GM23248 (cell line): ENCODE results near the gene HACL1. TPM values are rescaled to one million over a fixed set of nuclear protein-coding genes. Genes with fewer than 3 reads are reported as not detected.

Experiments used
- DNase-seq: peaks from one replicate; pipeline ENCODE4 v3.0.0-alpha.2; 2015
- H2AFZ ChIP-seq: fragments of 200-600 bp; sonication (generic); 2 replicates; pipeline ENCODE4 v1.6.1; 2016; ENCODE audit warnings: antibody characterized with exemption
- H3F3A ChIP-seq: fragments of 200-600 bp; sonication (generic); 2 replicates; pipeline ENCODE4 v1.6.1; 2016; ENCODE audit warnings: mild to moderate bottlenecking, antibody characterized with exemption, mixed run types; ENCODE audit not compliant: insufficient read depth
- H3K27ac ChIP-seq: fragments of 200-600 bp; sonication (generic); 2 replicates; pipeline ENCODE4 v1.5.1; 2016; ENCODE audit warnings: mild to moderate bottlenecking
- H3K27me3 ChIP-seq: fragments of 200-600 bp; sonication (generic); replicated peaks from 2 replicates; pipeline ENCODE4 v1.6.1; 2016; ENCODE audit warnings: mild to moderate bottlenecking; ENCODE audit not compliant: insufficient read depth
- H3K36me3 ChIP-seq: fragments of 200-600 bp; sonication (generic); 2 replicates; pipeline ENCODE4 v1.6.1; 2016; ENCODE audit warnings: low read depth, mild to moderate bottlenecking
- H3K4me1 ChIP-seq: fragments of 200-600 bp; sonication (generic); 2 replicates; pipeline ENCODE4 v1.6.1; 2016; ENCODE audit warnings: mild to moderate bottlenecking; ENCODE audit not compliant: insufficient read depth
- H3K4me2 ChIP-seq: fragments of 200-600 bp; sonication (generic); one replicate; pipeline ENCODE4 v1.6.1; 2016; ENCODE audit warnings: mild to moderate bottlenecking; ENCODE audit not compliant: unreplicated experiment
- H3K4me3 ChIP-seq: fragments of 200-600 bp; sonication (generic); 2 replicates; pipeline ENCODE4 v1.5.1; 2016; ENCODE audit warnings: mild to moderate bottlenecking
- H3K79me2 ChIP-seq: fragments of 200-600 bp; sonication (generic); 2 replicates; pipeline ENCODE4 v1.6.1; 2016; ENCODE audit warnings: mild to moderate bottlenecking; ENCODE audit not compliant: insufficient read depth
- H3K9ac ChIP-seq: fragments of 200-600 bp; sonication (generic); 2 replicates; pipeline ENCODE4 v1.6.1; 2016; ENCODE audit warnings: mild to moderate bottlenecking
- H3K9me2 ChIP-seq: fragments of 200-600 bp; sonication (generic); 2 replicates; pipeline ENCODE4 v1.6.1; 2016; ENCODE audit warnings: mixed run types, mild to moderate bottlenecking, moderate library complexity; ENCODE audit not compliant: insufficient read depth
- H3K9me3 ChIP-seq: fragments of 200-600 bp; sonication (generic); one replicate; pipeline ENCODE4 v1.6.1; 2017; ENCODE audit warnings: low read depth
- H4K20me1 ChIP-seq: fragments of 200-600 bp; sonication (generic); 2 replicates; pipeline ENCODE4 v1.6.0; 2016; ENCODE audit not compliant: insufficient read depth
- EZH2 ChIP-seq: fragments of 200-600 bp; sonication (generic); IDR thresholded peaks from 2 replicates; pipeline ENCODE4 v1.6.1; 2018; ENCODE audit warnings: antibody characterized with exemption, mild to moderate bottlenecking; ENCODE audit not compliant: insufficient read depth, poor library complexity, severe bottlenecking
- EZH2phosphoT487 ChIP-seq: fragments of 200-600 bp; sonication (generic); IDR thresholded peaks from 2 replicates; pipeline ENCODE4 v1.6.1; 2018; ENCODE audit warnings: antibody characterized with exemption, moderate library complexity, mild to moderate bottlenecking, low read depth; ENCODE audit not compliant: insufficient read depth
- WGBS, 2 experiments: methylation state at CpG; one replicate each; pipeline ENCODE4 v1.1.6; 2015 to 2017; ENCODE audit warnings: low lambda C conversion rate in 2 of 2, low coverage in 1 of 2; ENCODE audit errors: missing lambda C conversion rate in 2 of 2; 5-methylcytosine and 5-hydroxymethylcytosine counted together
- in situ Hi-C: fragments of 300-500 bp; cut with MboI; formaldehyde crosslinking; loops from 2 replicates; pipeline ENCODE4 v1.15.0; 2020
- polyA plus RNA-seq: library from polyadenylated mRNA; unstranded; fragments of >200 nt; fragmentation: Nextera tagmentation; extraction: Ambion mirVana; gene quantifications from 2 replicates; pipeline ENCODE4 v1.2.1, GENCODE V29; 2016
- total RNA-seq: library from RNA; depleted of rRNA; stranded (reverse); fragments of >200 nt; shearing (Covaris generic); gene quantifications from 2 replicates; pipeline ENCODE4 v1.2.3, GENCODE V29; 2014

Gene HACL1
- total and polyA plus RNA-seq, 2 experiments from 2014 or later, result 14.3 to 16.3 TPM

DNA sequence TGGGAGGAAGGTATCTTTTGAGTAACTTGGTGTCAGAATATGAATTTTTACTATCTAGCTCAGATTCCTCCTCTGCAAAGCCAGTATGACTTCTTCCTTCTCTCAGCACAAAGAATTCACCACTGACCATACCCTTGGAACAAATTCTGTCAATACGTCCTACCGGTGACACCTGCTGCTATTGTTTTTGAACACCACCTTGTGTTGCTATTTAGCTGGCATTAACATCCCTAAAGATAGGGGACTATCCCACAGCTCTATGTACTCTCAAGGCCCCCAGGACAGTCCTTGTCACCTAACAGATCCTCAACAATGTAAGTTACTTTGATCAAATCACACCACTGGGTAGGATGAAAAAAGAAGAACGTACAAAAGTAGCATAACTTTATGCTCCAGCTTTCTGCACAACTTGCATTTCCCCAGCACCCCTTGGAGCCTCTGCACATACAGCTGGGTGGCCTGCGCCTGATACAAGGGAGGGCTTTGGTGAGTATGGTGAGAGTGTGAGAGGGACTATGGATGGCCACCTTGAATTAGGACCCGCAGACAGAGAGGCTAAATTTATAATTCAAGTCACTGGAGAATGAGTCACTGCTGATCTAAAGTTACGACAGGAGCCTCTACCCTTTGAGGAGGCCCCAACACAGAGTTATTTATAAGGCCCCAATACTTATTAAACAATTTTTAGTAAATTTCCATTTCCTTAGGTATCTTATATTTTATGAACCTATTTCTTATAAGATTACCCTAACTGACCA is 77.5 kb downstream of the HACL1 start:
- Histone ChIP-seq H3K9ac (no peak overlapping the region), H3K9me2 (no peaks in the 10 kb centered on the region), H3K27me3 (no peaks in the 10 kb centered on the region), H3K36me3 (no peaks in the 10 kb centered on the region), H3K4me1 (0 out of 2 replicates have a peak, but pooled peaks cover 5% of the 10 kb centered on the region), H3F3A (no peaks in the 10 kb centered on the region), H2AFZ (no peak overlapping the region), H3K9me3 (no peaks in the 10 kb centered on the region), H4K20me1 (no peaks in the 10 kb centered on the region), H3K4me3 (no peak overlapping the region), H3K27ac (no peak overlapping the region), H3K4me2 (no peak overlapping the region), H3K79me2 (no peaks in the 10 kb centered on the region)
- 83 to 86% methylated on average over 6 of the region's 6 CpGs for WGBS, 2 experiments
- TF ChIP-seq EZH2phosphoT487, result no peak
- peak; percentile 10 for DNase-seq
- in situ Hi-C loops, result no loop called here

DNA sequence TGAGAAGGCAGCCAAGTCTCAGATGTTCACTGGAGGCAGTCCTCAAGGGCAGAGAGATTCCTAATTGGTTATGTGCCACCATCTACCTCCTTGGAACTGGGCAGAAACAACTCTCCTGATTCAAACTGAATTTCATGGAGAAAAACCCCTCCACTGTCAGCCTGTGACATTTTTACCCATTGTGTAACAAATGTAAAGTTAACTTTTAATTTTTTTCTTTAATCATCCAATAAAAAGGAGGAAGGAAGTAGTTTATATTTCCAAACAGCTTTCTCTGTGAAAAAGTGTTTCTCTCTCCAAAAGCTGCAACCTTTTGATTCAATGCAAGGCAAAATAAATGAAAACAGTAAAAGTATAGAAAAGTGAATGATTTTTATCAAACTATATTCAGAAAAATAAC is 79.4 kb downstream of the HACL1 start:
- Histone ChIP-seq H3K4me1 (0 out of 2 replicates have a peak, but pooled peaks cover 5% of the 10 kb centered on the region), H2AFZ (no peak overlapping the region), H3K9me2 (no peaks in the 10 kb centered on the region), H3K79me2 (no peaks in the 10 kb centered on the region), H3K9me3 (no peaks in the 10 kb centered on the region), H3K9ac (no peak overlapping the region), H3K4me2 (no peak overlapping the region), H4K20me1 (no peaks in the 10 kb centered on the region), H3K36me3 (no peaks in the 10 kb centered on the region), H3K27ac (no peak overlapping the region), H3K27me3 (no peaks in the 10 kb centered on the region), H3K4me3 (no peak overlapping the region), H3F3A (no peaks in the 10 kb centered on the region)
- TF ChIP-seq EZH2phosphoT487 (no peak), EZH2 (no peak)
- in situ Hi-C loops, result no loop called here
- DNase-seq, result no peak

DNA sequence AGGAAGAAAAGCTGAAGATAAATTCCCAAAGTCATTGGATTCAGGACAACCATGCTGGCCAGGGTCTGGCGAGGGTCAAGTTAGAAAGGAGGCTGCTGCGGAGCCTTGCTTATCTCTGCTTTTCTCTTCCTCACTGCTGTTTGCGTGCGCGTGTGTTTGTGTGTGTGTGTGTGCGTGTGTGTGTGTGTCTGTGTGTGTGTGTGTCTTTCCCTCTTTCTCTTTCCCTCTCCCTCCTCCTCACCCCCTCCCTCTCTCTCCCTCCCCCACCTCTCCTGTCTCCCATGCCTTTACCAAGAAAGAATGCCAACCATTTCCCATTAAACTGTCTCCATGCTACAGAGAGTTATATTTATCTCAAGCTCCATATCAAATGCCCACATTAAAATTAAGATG is 79.8 kb downstream of the HACL1 start, which contains the start of gene COLQ:
COLQ (minus strand) TSS at position 134 of the 393 bp plus-strand sequence; CDS start at position 53, 81 bp downstream.
- H3K79me2 ChIP-seq, result no peaks in the 10 kb centered on the region
- no peaks in the 10 kb centered on the region for H3K9me2 ChIP-seq
- no peak within 1 kb of the TSS for H3K9ac ChIP-seq
- no peaks in the 10 kb centered on the region for H3K36me3 ChIP-seq
- 91 to 100% methylated on average over 1 to 6 of the region's 6 CpGs for WGBS, 2 experiments
- H2AFZ ChIP-seq, result no peak within 1 kb of the TSS
- no peak within 1 kb of the TSS for H3K27ac ChIP-seq
- 0 out of 2 replicates have a peak, but pooled peaks cover 5% of the 10 kb centered on the region for H3K4me1 ChIP-seq
- no peak within 1 kb of the TSS for H3K4me2 ChIP-seq
- H3F3A ChIP-seq, result no peaks in the 10 kb centered on the region
- in situ Hi-C loops, result no loop called here
- no peak within 1 kb of the TSS for H3K4me3 ChIP-seq
- H3K9me3 ChIP-seq, result no peaks in the 10 kb centered on the region
- no peaks in the 10 kb centered on the region for H4K20me1 ChIP-seq
- TF ChIP-seq EZH2phosphoT487 (no peak), EZH2 (no peak)
- DNase-seq, result no peak
- no peaks in the 10 kb centered on the region for H3K27me3 ChIP-seq

DNA sequence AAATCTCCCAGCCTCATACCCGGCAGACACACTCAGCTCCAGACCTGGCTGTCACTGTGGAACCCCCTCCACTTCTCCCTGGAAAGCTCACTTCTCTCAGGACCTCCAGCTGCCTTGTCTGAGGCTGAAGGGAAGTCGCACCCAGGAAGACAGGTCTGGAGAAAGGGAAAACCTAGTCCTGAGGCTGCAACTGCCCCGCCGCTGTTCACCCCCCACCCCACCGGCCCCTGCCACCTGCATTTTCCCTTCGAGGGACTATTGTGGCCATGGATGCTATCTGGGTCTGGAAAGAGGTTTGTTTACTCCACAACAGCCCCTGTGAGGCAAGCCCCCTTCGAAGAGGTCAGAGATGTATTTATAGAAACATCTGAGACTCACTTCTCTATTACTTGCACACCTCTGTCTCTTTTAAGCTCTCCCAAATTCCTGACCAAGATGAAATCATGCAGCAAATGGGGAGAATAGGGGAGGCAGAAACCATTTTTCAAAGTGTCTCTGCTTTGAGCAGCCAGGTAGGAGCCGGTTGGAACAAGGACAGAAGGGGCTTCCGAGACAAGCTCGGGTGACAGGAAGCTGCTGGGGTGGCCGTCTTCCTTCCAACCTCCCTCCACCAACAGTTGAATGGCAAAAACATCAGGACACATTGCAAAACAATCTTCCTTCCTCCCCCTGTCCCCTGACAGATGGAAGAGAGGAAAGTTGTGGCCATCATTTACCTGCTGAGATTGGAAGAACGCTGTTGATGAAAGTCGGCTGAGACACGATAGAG is 80.4 kb downstream of the HACL1 start:
- Histone ChIP-seq H3K79me2 (no peaks in the 10 kb centered on the region), H3K36me3 (no peaks in the 10 kb centered on the region), H3K9me3 (no peaks in the 10 kb centered on the region), H3K9me2 (no peaks in the 10 kb centered on the region), H3K4me2 (no peak overlapping the region), H3K27me3 (no peaks in the 10 kb centered on the region), H4K20me1 (no peaks in the 10 kb centered on the region), H3F3A (no peaks in the 10 kb centered on the region), H3K9ac (no peak overlapping the region), H3K27ac (no peak overlapping the region), H3K4me1 (0 out of 2 replicates have a peak, but pooled peaks cover 5% of the 10 kb centered on the region), H2AFZ (no peak overlapping the region), H3K4me3 (no peak overlapping the region)
- no peak for TF ChIP-seq EZH2
- TF ChIP-seq EZH2phosphoT487, result no peak
- no peak for DNase-seq
- WGBS, 2 experiments, result 85% methylated on average over 14 of the region's 14 CpGs
- in situ Hi-C loops, result no loop called here
